ENCODE measurements around the gene FKBP7. TPM values are rescaled to one million over a fixed set of nuclear protein-coding genes. Genes with fewer than 3 reads are reported as not detected.

FKBP7 gene
- total RNA-seq, 2 experiments from 2014 or later, result 4.1 to 4.6 TPM

Other genes starting within 250 kb of the FKBP7 start
- gene PRKRA, start 27.4 kb downstream of the FKBP7 start, total RNA-seq, result 10 to 100 TPM; 33.5 to 37.5 TPM
- gene PJVK, start 27.2 kb downstream of the FKBP7 start, total RNA-seq, result 1 to 10 TPM; 1.8 to 1.9 TPM
- gene PLEKHA3, start 1.9 kb upstream of the FKBP7 start, total RNA-seq, result 10 to 100 TPM; 26.4 to 30.5 TPM

Data from activated CD8-positive, alpha-beta memory T cell treated with anti-CD3 and anti-CD28 coated beads, Interleukin-2, amount 10 ng/mL, durations not matched to agents 7 days and 5 days (primary cell).